HEK293 (cell line): ENCODE measurements around the gene PDE6B.
"Not testable (repeated sequence)": the region's sequence is repeated elsewhere in the genome, so short reads cannot be mapped to it uniquely, and the experiment has no call there.

Experiments
- ZNF335 ChIP-seq: fragments of 450-650 bp; formaldehyde crosslinking; conservative IDR thresholded peaks from 2 replicates; pipeline ENCODE4 v1.5.1; 2016; ENCODE audit warnings: missing biosample characterization, missing genetic modification characterization
- TF ChIP-seq, protein P1 (sequence below): fragments of 450-650 bp; formaldehyde crosslinking; IDR thresholded peaks from 2 replicates; pipeline ENCODE4 v1.5.1; 2016; ENCODE audit warnings: missing biosample characterization, missing genetic modification characterization

GRCh38 chr4:694341-694940 lies 69.1 kb downstream of the PDE6B start:
- TF ChIP-seq, protein P1, sequence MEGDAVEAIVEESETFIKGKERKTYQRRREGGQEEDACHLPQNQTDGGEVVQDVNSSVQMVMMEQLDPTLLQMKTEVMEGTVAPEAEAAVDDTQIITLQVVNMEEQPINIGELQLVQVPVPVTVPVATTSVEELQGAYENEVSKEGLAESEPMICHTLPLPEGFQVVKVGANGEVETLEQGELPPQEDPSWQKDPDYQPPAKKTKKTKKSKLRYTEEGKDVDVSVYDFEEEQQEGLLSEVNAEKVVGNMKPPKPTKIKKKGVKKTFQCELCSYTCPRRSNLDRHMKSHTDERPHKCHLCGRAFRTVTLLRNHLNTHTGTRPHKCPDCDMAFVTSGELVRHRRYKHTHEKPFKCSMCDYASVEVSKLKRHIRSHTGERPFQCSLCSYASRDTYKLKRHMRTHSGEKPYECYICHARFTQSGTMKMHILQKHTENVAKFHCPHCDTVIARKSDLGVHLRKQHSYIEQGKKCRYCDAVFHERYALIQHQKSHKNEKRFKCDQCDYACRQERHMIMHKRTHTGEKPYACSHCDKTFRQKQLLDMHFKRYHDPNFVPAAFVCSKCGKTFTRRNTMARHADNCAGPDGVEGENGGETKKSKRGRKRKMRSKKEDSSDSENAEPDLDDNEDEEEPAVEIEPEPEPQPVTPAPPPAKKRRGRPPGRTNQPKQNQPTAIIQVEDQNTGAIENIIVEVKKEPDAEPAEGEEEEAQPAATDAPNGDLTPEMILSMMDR (tag by site-specific recombination), result not testable (repeated sequence)
- not testable (repeated sequence) for TF ChIP-seq ZNF335 (tag by site-specific recombination)
